T-helper 9 cell (primary cell): ENCODE measurements around the gene PRDX6.
"Not testable (repeated sequence)": the region's sequence is repeated elsewhere in the genome, so short reads cannot be mapped to it uniquely, and the experiment has no call there.

Experiments
- DNase-seq: peaks from one replicate; pipeline ENCODE4 v3.0.0-alpha.2; 2020

Gene PRDX6

DNA sequence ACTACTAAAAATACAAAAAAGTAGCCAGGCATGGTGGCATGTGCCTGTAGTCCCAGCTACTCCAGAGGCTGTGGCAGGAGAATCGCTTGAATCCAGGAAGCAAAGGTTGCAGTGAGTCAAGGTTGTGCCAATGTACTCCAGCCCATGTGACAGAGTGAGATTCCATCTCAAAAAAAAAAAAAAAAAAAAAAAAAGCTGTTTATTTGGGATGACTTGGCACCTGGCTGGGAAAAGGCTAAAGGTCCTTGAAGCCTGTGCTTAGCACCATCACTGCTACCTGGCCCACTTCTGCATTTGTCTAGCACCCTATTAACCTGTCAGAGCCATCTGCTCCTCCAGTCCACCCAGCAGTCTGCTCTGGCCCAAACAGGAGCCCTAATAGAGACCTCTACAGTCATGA lies 25.0 kb downstream of the PRDX6 start:
- DNase-seq = no peak

DNA sequence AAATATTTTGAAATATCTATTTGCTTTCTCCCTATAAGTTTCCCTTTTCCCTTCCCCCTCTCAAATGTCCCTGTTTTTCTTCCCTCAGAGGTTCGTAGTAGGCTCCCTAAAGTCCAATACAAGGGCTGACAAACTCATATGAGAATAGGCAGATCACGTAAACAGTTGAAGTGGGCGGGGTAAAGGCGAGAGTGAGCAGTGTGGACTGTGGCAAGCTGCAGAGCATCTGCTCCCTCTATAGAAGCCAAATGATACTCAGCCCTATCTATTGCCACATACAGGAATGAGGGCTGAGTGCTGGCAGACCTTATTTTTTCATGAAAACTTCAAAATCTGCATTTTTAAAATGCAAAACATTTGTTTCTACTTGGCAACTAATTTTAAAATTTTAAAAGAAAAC lies 26.3 kb downstream of the PRDX6 start:
- DNase-seq = no peak

DNA sequence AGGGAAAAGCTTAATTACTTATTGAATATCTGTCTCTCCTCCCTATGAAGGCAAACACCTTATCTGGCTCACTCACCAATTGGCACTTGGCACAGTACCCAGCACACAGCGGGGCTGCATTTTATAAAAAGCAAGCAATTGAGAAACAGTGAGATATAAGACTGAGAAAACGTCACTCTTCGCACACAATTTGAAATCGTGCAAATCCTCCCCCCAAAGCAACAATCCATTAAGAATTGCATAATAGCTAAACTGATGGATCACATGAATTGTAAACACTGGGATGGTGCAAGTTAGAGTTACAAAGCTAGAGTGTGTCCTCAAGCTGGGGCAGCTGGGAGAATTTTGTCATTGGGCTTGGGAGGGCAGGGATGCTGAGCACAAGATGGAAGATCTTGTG lies 27.1 kb downstream of the PRDX6 start:
- DNase-seq = no peak

DNA sequence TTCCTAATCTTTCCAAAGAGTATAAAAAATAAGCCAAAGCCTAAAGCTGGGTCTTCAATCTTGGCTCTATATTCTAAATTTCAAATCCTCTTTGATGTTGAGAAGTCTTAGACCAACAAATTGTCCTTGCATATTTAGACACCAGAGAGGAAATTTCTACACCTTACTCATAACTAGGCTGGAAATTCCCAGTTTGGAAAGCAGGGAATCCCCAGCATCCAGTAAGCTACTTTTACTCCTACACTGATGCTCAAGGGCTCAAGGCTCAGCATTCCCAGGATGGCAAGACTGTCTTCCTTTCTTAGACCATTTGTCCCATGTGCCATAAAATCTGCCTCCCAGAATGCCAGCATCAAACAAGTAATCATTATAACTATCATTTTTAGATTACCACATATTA lies 28.3 kb downstream of the PRDX6 start:
- DNase-seq = no peak

DNA sequence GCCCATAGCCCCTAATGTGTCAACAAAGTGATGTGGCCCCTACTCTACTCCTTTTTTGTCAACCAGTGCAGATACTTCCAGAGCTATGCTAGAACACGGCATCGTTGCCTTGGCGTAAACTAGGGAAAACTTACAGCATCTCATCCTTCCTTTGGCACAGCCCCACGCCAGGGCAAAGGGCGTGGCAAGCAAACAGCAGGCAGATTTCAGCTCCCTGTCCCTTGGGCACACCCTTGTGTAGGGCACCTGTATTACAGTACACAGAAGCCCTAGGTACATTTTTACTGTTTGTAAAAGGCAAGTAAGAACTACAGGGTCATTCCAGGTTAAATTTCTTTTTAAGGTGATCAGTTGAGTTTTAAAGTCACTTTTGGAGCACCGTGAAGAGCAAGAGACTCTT lies 29.3 kb downstream of the PRDX6 start:
- no peak for DNase-seq

DNA sequence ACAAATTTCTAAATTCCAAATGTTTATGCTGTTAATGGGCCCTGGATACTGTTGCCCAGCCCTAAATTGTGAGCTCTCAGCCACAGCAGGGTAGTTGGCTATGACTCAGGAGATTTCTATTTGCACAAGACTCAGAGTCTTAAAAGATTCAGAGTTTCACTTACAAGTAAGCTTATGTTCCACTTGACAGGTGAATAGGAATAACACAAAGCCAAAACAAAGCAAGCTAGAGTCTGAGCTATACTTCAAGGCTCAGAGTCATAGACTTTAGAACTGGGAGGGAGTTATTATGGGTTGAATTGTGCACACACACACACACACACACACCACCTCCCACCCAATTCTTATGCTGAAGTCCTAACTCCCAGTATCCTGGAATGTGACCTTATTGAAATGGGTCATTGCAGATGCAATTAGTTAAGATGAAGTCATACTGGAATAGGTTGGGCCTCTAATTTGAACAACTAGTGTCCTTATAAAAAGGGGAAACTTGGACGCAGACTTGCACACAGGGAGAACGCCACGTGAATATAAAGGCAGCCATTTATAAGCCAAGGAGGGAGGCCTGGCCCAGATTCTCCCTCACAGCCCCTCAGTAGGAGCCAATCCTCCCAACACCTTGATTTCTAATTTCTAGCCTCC lies 30.2 kb downstream of the PRDX6 start:
- no peak for DNase-seq

DNA sequence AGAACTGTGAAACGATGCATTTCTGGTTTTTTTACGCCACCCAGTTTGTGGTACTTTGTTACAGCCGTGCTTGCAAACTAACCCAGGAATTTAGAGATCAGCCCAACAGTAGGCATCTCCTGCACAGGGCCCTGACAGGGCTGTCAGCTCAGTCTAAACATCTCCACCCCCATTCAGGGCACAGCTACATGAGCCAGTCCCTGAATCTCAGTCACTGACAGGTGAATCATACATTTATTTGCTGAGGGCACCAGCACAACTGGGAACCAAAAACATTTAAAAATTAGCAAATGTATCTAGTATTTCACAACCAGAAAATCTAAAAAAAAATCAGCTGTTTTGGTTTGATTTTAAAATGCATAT lies 30.7 kb downstream of the PRDX6 start:
- DNase-seq = no peak

DNA sequence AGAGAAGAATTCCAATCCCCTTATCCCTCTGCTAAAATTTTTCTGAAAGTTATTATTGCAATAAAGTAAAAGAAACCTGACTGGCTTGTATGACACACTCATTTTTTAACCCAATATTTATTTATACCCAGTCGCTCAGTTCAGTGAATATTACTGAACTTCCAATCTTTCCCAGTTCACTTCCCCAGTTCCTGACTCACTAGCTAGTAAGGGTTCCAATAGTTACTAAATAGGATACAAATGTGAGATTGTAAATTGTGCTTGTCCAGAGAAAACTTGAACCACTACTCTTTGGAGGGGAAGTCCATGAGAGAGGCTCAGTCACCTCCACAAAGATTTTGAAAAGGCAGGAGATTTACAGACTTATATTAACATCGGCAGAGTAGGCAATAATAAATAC lies 31.4 kb downstream of the PRDX6 start:
- no peak for DNase-seq

DNA sequence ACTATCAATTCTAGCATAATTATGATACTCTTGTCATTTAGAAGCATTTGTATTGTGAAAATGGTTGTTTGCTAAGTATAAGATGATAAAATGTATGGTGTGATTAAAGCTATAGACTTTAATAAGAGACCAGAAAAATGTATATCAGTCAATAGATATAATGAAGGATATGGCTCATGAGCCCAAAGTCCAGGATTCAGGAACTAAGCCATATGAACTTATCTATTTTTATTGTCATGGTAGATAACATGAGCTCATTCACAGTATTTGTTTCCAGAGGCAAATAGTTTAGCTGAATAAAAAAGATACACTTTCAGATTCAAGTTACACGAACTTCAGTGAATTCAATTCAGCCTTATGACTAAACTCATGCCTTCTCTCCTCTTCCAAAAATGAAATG lies 32.7 kb downstream of the PRDX6 start:
- no peak for DNase-seq

DNA sequence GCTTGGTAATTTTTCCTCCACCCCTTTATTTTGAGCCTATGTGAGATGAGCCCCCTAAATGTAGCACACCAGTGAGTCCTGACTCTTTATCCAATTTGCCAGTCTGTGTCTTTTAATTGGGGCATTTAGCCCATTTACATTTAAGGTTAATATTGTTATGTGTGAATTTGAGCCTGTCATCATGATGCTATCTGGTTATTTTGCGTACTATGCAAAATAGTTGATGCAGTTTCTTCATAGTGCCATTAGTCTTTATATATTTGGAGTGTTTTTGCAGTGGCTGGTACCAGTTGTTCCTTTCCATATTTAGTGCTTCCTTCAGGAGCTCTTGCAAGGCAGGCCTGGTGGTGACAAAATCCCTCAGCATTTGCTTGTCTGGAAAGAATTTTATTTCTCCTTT lies 37.4 kb downstream of the PRDX6 start:
- DNase-seq = not testable (repeated sequence)

DNA sequence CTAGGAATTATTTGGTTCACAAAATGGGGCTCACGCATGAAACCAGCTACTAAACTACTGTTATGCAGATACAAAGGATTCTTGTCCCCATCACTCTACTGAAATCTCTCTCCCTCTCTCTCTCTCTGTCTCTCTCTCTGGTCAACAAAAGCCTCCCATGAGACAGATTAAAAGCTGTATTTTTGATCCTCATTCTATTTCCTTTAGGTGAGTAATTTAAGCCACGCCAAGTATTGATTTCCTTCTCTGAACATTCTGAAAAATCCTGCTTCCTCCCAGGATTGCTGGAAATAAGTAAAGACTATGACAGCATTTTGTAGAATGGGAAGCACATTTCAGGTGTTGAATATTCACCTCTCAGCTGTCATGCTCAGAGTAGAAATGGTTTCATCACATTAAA lies 43.7 kb downstream of the PRDX6 start:
- DNase-seq = no peak

DNA sequence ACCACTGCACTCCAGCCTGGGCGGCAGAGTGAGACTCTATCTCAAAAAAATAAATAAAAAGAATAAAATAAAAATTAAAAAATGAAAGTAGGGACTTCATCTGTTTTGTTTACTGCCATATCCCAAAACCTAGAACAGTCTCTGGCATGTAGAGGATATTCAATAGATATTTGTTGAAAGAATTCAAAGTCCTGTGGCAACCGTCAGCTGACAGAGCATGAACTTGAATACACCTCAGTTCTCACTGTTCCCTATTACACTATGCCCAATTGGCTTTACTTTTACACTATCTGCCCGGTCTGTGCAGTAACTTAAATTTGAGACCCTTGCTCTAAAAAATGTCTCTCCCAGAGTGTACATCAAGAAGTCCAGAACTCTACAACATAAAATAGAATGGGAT lies 46.2 kb downstream of the PRDX6 start:
- no peak for DNase-seq

DNA sequence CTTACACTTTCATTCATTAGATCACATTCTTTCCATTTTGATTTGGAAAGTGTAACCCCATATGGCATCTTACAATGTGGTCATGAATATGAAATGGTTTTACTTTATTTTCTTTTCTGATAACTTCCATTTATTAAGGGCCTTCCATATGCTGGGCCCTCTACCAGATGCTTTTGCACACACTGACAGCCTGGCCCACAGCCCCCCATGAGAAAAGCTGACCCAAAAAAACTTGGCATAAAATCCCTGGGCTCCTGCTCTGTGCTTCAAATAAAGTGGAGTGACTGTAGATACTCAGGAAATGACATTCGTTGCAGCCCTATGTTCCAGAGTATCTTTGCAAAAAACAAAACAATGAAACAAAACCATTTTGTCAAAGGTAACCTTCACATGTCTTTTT lies 48.8 kb downstream of the PRDX6 start:
- no peak for DNase-seq

DNA sequence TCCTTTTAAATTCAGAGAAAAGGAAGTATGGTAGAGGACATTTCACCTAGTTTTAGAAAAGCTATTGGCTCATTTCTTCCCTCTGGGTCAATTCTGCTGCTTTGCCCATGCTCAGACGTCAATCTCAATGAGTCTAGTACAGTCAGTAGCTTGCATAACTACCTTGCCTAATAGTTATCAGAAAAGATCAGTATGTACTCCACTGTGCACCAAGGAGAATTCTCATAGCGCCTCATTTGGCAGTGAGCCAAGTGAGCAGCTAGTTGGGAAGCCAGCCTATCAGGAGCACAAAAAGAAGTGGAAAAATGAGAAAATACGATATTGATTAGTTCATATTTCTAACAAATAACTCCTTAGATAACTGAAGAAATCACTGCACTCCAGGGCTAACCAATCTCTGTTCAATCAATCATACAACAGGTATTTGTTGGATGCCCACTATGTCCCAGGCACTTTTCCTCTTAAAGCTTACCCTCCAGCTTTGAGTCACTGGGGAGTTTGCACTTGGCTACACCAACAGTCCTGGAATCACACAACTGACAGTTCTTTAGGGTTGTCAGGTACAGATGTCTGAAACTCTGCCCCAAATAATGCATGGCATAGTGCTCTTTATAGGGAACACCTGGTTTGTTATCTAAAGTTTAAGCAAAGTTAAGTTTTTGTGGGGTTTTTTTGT lies 50.2 kb downstream of the PRDX6 start:
- DNase-seq = no peak

DNA sequence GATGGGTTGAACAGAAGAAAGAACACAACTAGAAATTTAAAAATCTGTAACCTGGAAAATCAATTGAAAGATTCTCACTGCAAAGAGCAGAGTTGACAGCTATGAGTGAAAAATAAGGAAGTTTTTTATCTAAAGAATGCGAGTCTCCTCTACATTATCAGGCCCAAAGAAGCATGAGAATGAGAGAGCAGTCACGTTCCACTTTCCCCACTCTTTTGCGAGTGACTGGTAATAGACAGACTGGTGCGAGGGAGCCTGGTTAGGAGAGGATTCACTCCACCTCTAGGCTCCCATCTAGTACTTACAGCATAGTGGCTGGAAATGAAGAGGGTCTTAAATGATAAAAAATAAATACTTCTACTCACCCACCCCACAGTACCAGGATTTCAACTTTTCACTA lies 52.0 kb downstream of the PRDX6 start:
- no peak for DNase-seq

DNA sequence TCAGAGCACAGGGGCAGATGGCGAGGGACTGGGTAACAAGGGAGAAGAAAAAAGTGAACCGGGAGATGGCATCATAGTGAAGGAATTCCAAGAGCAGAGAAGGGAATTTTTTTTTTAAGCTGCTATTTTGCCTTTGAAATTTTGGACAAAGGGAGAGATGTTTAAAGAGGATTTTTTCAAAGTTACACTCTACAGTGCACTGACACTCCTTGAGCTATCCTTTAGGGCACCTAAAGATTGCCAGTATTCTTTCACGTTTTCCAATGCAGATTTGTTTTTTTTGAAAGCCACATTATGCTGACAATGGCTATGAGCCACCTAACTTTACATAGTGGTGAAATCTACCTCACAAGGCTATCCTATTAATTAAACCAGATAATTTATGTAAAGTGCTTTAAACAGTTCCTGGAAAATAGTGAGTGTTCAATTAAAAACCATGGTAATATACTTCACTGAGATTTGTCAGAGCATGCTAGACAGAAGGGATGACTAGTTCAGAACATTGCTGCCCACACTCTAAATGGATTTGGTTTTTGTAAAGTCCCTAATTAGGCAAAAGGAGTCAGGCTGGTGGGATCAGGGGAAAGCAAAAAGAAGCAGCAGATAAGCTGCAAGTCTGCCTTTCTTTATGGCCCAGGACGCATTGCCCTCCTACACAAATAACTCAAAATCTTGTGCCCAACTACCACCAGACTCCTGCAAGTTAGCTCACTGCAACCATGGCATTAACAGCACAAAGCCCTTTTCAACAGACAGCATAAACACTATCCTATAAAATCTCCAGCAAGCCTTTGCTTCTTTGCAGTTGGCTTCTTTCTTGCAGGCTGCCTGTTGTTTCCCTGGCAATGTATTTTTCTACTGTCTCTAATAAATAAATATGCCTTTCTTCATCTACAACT lies 53.9 kb downstream of the PRDX6 start:
- DNase-seq = no peak

DNA sequence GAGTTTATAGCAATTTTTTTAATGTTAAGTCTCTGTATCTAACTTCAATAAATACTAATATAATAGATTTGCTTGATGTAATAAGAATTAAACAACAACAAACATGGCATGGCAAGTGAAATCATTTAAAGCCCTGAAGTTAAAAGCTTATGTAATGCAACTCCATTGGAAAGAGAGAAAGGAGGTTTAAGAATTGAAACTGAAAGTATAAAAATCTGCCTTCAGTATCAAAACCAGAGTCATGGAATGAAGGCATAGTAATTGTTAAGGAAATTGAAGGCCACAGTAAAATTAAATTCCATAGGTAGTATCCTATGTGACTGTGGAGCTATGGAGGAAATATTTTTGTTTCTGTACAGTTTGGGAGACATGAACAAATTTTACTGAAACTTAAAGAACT lies 55.1 kb downstream of the PRDX6 start:
- DNase-seq = no peak

DNA sequence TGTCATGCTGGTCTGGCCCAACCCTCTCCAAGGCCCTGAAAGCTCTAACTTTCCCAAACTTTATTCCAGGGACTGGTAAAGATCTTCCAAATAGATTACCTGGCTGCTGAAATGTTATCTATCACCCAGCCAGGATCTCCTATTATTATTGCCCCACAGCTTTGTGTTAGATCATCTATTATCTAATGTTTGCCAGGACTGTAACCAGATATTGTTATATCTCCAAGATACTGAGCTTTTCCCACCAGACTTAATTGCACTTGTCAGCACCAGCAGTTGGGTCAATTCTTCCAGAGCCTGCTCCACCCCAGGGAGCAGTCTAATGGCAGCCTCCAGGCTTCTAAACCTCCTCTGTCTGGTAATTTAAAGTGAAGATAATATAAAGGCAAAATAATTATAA lies 59.1 kb downstream of the PRDX6 start:
- no peak for DNase-seq
